Activated T-helper 1 cell treated with anti-CD3 and anti-CD28 coated beads, Interleukin-12 subunit alpha, Interleukin-12 subunit beta, Interleukin-2, Interleukin-4 antibody, amounts not matched to agents 30 ng/mL and 10 ng/mL and 1 ng/mL, durations not matched to agents 14 hours and 24 hours and 36 hours (primary cell): Measurements from ENCODE around the gene DCTPP1. TPM values are rescaled to one million over a fixed set of nuclear protein-coding genes. Genes with fewer than 3 reads are reported as not detected.

Source experiments
- DNase-seq: peaks from one replicate; pipeline ENCODE4 v3.0.0; 2021; ENCODE audit warnings: low spot score
- H3K27ac Mint-ChIP-seq: one replicate; pipeline ENCODE4 v1.8.0; 2021; ENCODE audit warnings: mild to moderate bottlenecking, mixed read lengths
- H3K27me3 Mint-ChIP-seq: one replicate; pipeline ENCODE4 v1.8.0; 2022; ENCODE audit warnings: mild to moderate bottlenecking, moderate library complexity, mixed read lengths; ENCODE audit not compliant: insufficient read depth
- H3K36me3 Mint-ChIP-seq: one replicate; pipeline ENCODE4 v1.8.0; 2021; ENCODE audit warnings: low read depth, mixed read lengths
- H3K4me1 Mint-ChIP-seq: one replicate; pipeline ENCODE4 v1.8.0; 2021; ENCODE audit warnings: low read depth, mixed read lengths
- H3K4me3 Mint-ChIP-seq: one replicate; pipeline ENCODE4 v1.8.0; 2021; ENCODE audit warnings: mild to moderate bottlenecking, moderate library complexity, mixed read lengths
- H3K9me3 Mint-ChIP-seq: one replicate; pipeline ENCODE4 v1.8.0; 2021; ENCODE audit warnings: mixed read lengths
- intact Hi-C: fragments of 100-400 bp; cut with micrococcal nuclease; formaldehyde crosslinking; loops from one replicate; pipeline ENCODE4 v1.15.1; 2024
- total RNA-seq: library from RNA; stranded (reverse); gene quantifications from 2 replicates; pipeline ENCODE4 v1.2.3, GENCODE V29; 2022

Gene DCTPP1
- total RNA-seq, 1 donor from 2014 or later: 173 TPM

DNA sequence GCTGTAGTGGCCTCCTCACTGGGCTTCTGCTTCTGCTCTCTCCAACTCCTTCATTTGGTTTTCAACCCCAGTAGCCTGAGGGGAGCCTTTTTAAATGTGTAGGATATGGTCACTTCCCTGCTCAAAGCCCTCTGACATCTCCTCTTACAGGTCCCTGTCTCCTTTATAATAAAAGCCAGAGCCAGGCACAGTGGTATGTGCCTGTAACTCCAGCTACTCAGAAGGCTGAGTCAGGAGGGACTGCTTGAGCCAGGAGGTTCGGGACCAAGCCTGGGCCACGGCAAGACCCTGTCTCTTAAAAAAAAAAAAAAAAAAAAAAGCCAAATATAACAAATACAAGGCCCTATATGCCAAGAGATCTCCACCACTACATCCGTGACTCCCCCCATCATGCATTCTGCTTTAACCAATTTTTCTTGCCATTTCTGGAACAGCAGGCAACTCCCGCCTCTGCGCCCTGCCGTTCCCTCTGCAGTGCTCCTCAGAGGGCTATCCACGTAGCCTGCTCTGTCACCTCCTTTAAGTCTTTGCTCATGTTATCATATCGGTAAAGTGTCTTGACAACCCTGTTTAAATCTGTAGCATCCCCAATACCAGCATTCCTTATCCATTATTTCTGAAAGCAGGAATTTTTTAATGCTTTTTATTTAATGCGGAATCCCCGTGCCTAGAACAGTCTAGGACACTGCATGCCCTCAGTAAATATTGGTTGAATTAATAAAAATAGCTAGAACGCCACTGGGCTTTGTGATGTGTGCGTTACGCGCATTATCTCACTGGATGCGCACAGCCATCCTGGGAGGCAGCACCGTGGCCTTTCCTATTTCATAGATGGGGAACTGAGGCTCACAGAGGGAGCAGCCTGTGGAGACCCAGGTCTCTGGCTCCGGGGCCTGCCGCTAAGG lies 13.0 kb downstream of the DCTPP1 start:
- peak overlapping the region; percentile 55 for H3K4me3 Mint-ChIP-seq
- DNase-seq: no peak
- H3K27me3 Mint-ChIP-seq: no peaks in the 10 kb centered on the region
- no peaks in the 10 kb centered on the region for H3K9me3 Mint-ChIP-seq
- H3K36me3 Mint-ChIP-seq: peaks cover 42% of the 10 kb centered on the region
- peak overlapping the region; percentile 72 for H3K27ac Mint-ChIP-seq
- H3K4me1 Mint-ChIP-seq: peaks cover 41% of the 10 kb centered on the region
- intact Hi-C loops: loop anchor here (1.0 kb wide), 1 partner anchor 8 kb away; no protein-coding TSS in a partner anchor

DNA sequence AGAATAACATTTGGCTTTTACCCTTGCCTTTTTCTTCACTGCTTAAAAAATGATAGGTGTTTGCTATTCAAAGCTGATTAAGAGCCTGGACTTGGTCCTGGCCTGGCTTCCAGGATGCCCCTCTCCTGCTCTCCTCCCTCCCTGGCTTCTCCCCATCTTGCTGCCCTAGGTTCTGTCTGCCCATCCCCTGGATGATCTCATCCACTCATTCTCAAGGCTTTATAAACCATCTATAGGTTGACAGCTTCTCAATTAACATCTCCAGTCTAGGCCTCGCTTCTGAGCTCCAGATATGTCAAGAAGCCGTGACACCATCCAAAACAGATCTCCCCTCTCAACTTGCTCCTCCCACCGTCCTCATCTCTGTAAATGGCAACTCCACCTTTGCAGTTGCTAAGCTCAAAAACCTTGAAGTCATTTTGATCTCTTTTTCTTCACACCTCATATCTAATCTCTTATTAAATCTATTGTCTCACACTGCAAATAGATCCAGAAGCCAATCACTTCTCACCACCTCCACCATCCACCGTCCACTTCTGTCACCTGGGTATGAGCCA lies 13.7 kb downstream of the DCTPP1 start:
- intact Hi-C loops: no loop called here
- Mint-ChIP-seq H3K27ac (peak overlapping the region; percentile 18), H3K4me1 (peaks cover 42% of the 10 kb centered on the region), H3K4me3 (no peak overlapping the region), H3K36me3 (peaks cover 40% of the 10 kb centered on the region), H3K27me3 (no peaks in the 10 kb centered on the region), H3K9me3 (no peaks in the 10 kb centered on the region)
- no peak for DNase-seq

DNA sequence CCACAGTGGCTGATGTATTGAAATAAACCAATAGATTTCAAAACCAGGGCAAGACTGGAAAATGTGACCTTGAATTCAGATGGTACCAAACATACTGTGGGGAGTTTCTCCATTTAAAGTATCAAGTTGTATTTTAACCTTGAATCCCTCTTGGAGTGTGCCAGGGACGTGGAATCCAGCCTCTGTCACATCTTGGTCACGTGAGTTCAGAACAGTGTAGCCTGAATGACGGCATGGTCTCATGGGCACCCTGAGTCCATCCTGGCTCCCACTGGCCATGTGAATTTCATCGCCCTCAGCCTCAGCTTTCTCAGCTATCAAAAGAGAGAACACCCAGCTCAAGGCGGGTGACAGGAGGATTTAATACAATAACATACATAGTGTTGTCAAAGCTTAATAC lies 15.7 kb downstream of the DCTPP1 start:
- no peak overlapping the region for H3K27ac Mint-ChIP-seq
- peaks cover 33% of the 10 kb centered on the region for H3K36me3 Mint-ChIP-seq
- H3K4me3 Mint-ChIP-seq: no peak overlapping the region
- intact Hi-C loops: no loop called here
- H3K27me3 Mint-ChIP-seq: no peaks in the 10 kb centered on the region
- DNase-seq: no peak
- H3K9me3 Mint-ChIP-seq: no peaks in the 10 kb centered on the region
- H3K4me1 Mint-ChIP-seq: peaks cover 39% of the 10 kb centered on the region

DNA sequence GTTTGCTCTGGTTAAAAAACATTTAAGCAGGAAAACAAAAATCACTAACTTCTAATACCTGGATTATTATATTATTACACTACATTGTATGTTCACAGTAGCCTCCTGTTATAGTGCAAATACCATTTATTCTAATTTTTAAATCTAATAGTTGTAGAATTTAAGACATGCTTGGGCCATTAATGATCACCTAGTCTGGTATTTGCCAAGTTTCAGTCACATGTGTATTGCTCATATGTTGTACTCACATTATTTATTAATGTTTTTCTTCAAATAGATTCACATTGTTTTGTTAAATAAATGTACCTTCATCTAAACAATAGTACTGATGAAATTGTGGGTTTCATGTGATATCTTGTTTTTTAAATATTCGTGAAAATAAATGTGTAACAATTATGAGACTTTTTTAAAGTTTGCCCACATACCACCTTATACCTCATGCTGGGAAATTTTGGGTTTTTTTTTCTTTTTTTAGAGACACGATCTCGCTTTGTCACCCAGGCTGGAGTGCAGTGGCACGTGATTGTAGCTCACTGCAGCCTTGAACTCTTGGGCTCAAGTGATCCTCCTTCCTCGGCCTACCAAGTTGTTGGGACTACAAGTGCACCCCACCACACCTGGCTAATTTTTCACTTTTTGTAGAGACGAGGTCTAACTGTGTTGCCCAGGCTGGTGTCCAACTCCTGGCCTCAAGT lies 16.6 kb downstream of the DCTPP1 start:
- Mint-ChIP-seq H3K4me1 (peaks cover 41% of the 10 kb centered on the region), H3K36me3 (peaks cover 33% of the 10 kb centered on the region), H3K9me3 (no peaks in the 10 kb centered on the region), H3K27ac (no peak overlapping the region), H3K4me3 (no peak overlapping the region), H3K27me3 (no peaks in the 10 kb centered on the region)
- no peak for DNase-seq
- intact Hi-C loops: no loop called here

DNA sequence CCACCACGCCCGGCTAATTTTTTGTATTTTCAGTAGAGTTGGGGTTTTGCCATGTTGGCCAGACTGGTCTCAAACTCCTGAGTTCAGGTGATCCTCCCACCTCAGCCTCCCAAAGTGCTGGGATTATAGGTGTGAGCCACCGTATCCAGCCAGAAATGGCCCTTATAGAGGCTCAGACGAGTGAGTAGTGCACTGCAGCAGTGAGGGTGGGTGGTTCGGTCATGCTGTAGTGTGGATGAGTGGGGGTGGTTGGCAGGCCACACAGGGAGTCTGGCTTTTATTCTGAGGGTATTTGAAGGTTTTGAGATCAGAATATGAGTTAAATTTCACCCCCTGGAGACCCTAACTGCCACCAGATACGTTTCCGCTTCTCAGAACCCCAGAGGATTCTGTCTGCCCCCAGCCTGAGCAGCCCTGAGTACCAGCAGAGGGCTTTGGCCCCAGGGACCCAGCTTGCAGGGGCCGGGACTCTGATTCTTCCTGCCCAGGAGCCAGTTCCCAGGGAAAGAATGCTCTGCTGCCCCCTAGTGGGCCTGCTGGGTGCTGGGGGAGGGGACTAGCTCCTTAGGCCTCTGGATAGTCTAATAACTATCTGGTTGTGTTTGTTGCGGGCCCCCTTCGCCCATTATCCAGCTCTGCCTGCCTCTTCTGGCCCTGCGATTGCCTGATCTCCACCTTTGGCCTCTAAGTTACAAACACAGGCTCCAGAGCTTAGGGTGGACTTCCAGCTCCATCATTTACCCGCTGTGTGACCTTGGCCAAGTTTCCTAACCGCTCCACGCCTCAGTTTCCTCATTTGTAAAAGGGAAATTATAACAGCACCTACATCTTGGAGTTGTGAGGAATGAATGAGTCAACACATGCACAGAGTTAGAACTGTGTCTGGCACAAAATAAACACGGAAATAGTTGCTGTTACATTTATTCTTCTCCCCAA lies 20.4 kb downstream of the DCTPP1 start:
- intact Hi-C loops: loop anchor here (1.0 to 5.0 kb wide), 4 partner anchors 8 to 317 kb away; partner anchors contain the start of genes MAPK3, TBX6 and ZNF689
- peak; percentile 86 for DNase-seq
- peak overlapping the region; percentile 35 for H3K27ac Mint-ChIP-seq
- no peaks in the 10 kb centered on the region for H3K9me3 Mint-ChIP-seq
- peaks cover 18% of the 10 kb centered on the region for H3K36me3 Mint-ChIP-seq
- H3K27me3 Mint-ChIP-seq: no peaks in the 10 kb centered on the region
- peak overlapping the region; percentile 73 for H3K4me3 Mint-ChIP-seq
- peaks cover 27% of the 10 kb centered on the region for H3K4me1 Mint-ChIP-seq

DNA sequence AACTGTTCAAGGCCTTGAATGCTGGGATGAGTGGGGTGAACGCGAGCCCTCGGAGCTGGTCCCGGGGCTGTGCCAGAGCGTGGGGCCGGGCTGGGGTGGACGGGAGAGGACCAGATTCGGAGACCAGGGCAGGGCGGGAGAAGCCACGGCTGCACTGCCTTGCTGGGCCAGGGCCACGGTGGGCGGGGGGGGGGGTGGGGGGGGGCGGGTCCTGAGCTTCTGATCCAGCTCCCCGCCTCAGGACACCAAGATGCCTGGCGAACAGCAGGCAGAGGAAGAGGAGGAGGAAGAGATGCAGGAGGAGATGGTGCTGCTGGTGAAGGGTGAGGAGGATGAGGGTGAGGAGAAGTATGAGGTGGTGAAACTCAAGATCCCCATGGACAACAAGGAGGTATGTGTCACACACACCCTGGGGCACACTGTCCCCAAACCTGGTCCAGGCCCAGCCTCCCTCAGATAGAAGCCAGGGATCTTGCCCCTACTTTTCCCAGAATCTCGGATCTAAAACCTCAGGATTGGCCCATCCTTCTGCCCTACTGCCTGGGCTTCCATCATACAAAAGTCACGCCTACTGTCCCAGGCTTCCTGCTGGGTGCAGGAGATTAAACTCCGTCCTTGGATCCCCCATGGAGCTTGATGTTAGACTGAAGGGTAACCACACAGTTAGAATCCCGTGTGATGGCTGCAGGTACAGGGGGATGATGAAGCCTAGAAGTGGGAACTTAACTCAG lies 21.9 kb downstream of the DCTPP1 start:
- peaks cover 10% of the 10 kb centered on the region for H3K36me3 Mint-ChIP-seq
- peaks cover 4% of the 10 kb centered on the region for H3K27me3 Mint-ChIP-seq
- DNase-seq: no peak
- H3K4me3 Mint-ChIP-seq: peak overlapping the region; percentile 84
- intact Hi-C loops: loop anchor here (1.0 to 5.0 kb wide), 7 partner anchors 13 to 316 kb away; partner anchors contain the start of genes CD2BP2, MAPK3, TBC1D10B and TBX6
- H3K4me1 Mint-ChIP-seq: peaks cover 27% of the 10 kb centered on the region
- no peaks in the 10 kb centered on the region for H3K9me3 Mint-ChIP-seq
- peak overlapping the region; percentile 76 for H3K27ac Mint-ChIP-seq

DNA sequence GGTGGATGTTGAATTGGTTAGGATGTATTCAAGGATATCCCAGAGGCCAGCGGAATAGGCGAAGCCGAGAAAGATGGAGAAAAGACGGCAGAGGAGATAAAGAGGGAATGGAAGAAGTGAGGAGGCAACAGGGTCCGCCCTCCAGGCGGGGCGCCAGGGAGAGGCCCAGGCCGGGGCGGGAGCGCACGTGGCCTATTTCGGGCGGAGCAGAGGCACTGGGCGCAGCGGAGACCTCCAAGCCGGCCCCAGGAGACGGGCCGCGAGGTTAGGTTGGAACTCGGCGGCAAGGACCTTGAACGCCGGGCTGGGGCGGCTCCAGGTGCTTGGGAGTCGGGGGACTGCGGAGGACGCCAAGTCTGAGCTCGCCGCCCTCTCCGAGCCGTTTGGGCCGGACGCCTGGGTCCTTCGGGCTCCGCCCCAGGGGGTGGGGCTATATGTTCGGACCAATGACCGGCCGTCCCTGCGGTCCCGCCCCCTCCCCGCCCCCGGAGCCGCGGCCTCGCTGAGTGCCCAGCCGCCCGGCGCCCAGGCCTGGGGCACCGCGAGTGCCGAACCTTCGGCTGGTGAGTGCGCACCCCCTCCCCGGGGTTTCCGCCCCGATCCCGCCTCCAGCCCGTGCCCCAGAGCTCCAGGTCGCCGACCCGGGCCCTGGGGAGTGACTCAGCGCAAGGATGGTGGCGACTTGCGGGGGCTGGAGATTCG lies 22.6 kb downstream of the DCTPP1 start, which contains the start of gene ZNF771:
TSS of gene ZNF771 (plus strand) at position 505 of the 702 bp plus-strand sequence. CDS start 448 bp downstream, outside the sequence.
- Mint-ChIP-seq H3K4me1 (peaks cover 25% of the 10 kb centered on the region), H3K27me3 (peaks cover 4% of the 10 kb centered on the region), H3K36me3 (peaks cover 8% of the 10 kb centered on the region), H3K4me3 (peak within 1 kb of the TSS; percentile 100), H3K9me3 (no peaks in the 10 kb centered on the region), H3K27ac (peak within 1 kb of the TSS; percentile 100)
- peak; percentile 85 for DNase-seq
- intact Hi-C loops: loop anchor here (1.0 to 5.0 kb wide), 6 partner anchors 12 to 315 kb away; partner anchors contain the start of genes CD2BP2, MAPK3, TBC1D10B and TBX6

DNA sequence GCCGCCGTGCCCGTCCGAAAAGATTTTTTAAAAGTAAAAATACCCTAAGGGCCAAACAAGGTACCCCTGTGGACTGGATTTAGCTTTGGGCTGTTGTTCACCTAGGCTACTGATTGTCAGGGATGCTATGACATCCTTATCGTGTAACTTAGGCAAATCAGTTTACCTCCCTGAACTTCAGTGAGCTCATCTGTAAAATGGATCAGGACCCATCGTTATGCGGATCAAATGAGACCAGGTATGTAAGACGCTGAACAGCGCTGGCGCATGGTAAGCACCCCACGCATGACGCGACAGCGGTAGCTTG lies 23.1 kb downstream of the DCTPP1 start:
- intact Hi-C loops: loop anchor here (1.0 to 5.0 kb wide), 6 partner anchors 11 to 314 kb away; partner anchors contain the start of genes CD2BP2, MAPK3, TBC1D10B and TBX6
- peak overlapping the region; percentile 100 for H3K27ac Mint-ChIP-seq
- peaks cover 23% of the 10 kb centered on the region for H3K4me1 Mint-ChIP-seq
- peaks cover 4% of the 10 kb centered on the region for H3K27me3 Mint-ChIP-seq
- no peaks in the 10 kb centered on the region for H3K9me3 Mint-ChIP-seq
- no peak for DNase-seq
- H3K36me3 Mint-ChIP-seq: peaks cover 3% of the 10 kb centered on the region
- peak overlapping the region; percentile 100 for H3K4me3 Mint-ChIP-seq

DNA sequence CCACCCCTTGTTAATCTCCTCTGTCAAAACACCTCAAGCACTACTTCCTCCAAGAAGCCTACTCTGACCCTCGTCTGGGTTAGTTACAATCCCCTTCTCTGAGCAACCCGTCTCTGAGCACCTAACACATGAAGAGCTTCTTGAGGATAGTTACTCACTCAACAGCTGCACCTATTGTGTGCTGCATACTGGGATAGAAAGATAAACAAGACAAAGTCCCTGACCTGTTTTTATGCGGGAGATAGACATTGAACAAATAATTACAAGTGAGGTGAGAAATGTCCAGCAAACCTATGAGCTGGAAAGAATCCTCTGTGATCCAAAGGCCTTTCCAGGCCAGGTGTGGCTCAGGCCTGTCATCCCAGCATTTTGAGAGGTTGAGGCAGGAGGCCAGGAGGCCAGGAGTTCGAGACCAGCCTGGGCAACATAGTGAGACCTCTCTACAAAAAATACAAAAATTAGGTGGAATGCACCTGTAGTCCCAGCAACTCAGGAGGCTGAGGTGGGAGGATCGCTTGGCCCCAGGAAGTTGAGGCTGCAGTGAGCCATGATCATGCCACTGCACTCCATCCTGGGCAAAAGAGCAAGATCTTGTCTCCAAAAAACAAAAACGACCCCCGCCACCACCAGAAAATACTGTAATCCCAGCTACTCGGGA lies 27.9 kb downstream of the DCTPP1 start:
- Mint-ChIP-seq H3K27me3 (peaks cover 4% of the 10 kb centered on the region), H3K4me3 (peak overlapping the region; percentile 85), H3K36me3 (peaks cover 15% of the 10 kb centered on the region), H3K27ac (peak overlapping the region; percentile 66), H3K9me3 (no peaks in the 10 kb centered on the region), H3K4me1 (peaks cover 35% of the 10 kb centered on the region)
- no peak for DNase-seq
- intact Hi-C loops: no loop called here

DNA sequence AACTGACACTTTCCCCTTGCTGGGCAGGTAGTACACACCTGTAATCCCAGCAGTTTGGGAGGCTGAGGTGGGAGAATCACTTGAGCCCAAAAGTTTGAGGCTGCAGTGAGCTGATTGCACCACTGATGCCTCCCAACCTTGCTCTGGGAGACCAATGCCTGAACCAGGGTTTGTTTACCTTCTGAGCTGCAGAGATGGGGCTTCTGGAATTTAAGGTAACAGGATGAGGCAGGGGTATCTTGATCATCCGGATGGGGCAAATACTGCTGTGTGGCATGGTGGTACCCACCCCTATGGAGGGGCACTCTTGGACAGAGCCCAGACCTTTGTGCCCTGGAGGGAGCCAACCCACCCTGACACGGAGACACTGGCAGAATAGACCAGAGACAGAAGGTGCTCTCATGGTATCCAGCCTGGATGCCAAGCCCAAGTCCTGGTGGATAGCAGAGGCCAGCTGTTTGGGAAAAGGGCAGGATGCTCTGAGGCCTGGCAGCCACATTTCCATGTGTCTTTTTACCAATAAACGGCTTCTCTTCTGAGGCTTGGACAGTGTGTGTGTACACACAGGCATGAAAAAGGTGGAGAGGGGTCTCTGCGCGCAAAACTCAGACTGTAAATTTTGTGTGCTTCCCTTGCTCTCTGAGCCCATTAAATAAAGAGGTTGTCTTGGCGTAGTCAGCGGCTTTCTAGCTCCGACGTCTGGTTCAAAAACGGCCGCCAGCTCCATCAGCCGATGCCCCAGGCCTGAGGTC lies 30.2 kb downstream of the DCTPP1 start:
- Mint-ChIP-seq H3K36me3 (peaks cover 19% of the 10 kb centered on the region), H3K4me1 (peaks cover 49% of the 10 kb centered on the region), H3K27ac (peak overlapping the region; percentile 92), H3K27me3 (peaks cover 4% of the 10 kb centered on the region), H3K4me3 (peak overlapping the region; percentile 85), H3K9me3 (no peaks in the 10 kb centered on the region)
- DNase-seq: no peak
- intact Hi-C loops: loop anchor here (1.0 kb wide), 1 partner anchor 21 kb away; no protein-coding TSS in a partner anchor
